ENCODE data around the gene DKK2.

DKK2 gene

DNA sequence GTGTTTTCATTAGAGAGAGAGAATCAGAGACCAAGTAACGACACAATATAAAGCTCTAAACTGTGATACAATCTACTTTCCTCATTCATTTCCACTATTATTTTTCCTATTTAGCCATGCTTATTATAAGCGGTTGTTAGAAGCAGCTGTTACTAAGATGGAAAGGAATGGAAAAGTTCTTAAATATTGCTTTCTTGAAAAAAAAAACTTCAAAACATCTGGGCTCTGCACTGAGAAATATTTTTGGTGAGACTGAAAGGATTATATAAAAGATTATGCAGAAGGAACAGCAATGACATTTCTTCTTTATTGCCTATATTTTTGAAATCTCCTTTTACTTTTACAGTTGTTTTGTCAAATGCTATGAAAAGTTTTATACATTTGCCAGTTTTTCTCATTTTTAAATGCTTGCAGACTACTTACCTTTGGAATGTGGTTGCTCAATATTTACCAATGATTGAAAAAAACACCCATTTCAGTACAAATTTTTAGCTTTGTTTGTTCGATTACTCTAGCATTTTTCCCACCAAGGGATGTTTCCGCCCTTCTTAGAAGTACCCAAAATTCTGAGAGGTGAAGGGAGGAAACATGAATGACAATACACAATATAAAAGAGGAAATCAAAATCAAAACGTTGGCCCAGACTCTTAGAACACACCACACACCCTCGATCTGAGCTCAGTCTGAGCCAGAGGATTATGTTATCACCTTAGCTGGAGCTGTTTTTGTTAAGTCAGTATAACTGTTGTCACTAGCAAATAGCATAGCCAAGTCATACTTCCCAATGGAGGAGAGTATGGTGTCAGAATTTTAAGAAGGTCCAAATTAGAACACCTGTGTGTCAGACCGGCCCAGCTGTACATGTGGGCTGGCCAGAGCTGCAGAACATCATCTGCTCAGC lies 18.4 kb downstream of the DKK2 start:
- no peak for DNase-seq (ENCODE audit: low read depth in 2 of 2)

- DNase-seq (ENCODE audit: low read depth in 2 of 2): no peak
Observed at GRCh38 chr4:107011312-107011711, 24.8 kb downstream of the DKK2 start.

GRCh38 chr4:107009196-107009968 lies 26.7 kb downstream of the DKK2 start:
- no peak for DNase-seq (ENCODE audit: low read depth in 2 of 2)

DNA sequence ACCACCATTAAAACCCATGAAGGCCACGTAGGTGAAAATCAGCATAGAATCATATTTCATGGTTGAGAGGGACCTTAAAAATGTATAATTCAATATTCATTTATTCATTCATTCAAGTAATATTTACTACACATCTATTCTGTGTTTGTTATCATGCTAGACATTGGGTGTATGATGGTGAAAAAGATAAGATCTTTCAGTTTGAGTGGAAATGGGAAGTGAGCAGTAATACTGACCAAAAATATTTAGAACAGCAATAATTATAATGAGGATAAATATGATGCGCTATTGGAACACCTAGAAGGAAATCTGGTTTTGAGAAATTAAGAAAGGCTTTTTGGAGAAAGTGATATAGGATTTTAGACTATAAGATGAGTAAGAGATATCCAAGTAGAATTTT lies 28.0 kb downstream of the DKK2 start:
- no peak for DNase-seq (ENCODE audit: low read depth in 2 of 2)

GRCh38 chr4:107006218-107006617 lies 29.9 kb downstream of the DKK2 start:
- DNase-seq (ENCODE audit: low read depth in 2 of 2): no peak

DNA sequence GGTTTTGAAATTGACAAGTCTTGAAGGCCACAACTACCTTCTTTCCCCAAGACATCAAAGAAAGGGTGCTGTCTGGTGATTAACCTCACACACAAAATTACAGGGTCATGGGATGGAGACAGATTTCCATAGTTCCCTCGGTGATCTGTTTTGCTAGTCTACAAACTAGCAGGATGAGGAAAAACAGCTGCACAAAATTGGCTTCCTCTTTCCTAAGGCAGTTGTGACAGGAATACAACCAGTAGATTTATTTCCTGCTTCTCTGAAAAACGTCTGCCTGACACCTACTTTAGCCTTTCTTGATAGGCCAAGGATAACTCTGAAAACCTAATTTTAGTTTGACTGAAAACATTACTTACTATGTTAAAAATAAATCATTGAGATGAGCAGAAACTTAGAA lies 39.6 kb downstream of the DKK2 start:
- DNase-seq (ENCODE audit: low read depth in 2 of 2): no peak

DNA sequence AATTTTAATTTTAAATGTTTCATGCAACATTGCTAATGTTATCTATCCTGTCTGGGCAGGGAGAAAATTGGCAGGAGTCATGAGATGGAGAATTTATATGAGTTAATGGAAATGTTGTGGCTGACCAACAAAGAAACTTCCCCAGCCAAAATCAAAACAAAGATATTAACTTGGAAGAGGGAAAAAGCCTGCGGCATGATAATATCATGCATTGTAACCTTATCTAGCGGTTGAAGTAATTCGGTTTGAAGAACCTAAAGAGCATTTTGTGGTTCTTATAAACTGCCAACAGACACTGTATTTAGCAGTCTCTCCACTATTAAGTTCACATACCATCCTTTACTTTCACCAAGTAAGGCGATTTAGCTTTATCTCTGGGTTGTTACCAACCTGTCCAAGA lies 42.3 kb downstream of the DKK2 start:
- no peak for DNase-seq (ENCODE audit: low read depth in 2 of 2)

- no peak for DNase-seq (ENCODE audit: low read depth in 2 of 2)
Observed at GRCh38 chr4:106987311-106987710, 48.8 kb downstream of the DKK2 start.

- peak; percentile 70 to 72 for DNase-seq (ENCODE audit: low read depth in 2 of 2)
Observed at GRCh38 chr4:106986486-106986885, 49.6 kb downstream of the DKK2 start.

- DNase-seq (ENCODE audit: low read depth in 2 of 2): no peak
Observed at GRCh38 chr4:106985830-106986229, 50.3 kb downstream of the DKK2 start.

DNA sequence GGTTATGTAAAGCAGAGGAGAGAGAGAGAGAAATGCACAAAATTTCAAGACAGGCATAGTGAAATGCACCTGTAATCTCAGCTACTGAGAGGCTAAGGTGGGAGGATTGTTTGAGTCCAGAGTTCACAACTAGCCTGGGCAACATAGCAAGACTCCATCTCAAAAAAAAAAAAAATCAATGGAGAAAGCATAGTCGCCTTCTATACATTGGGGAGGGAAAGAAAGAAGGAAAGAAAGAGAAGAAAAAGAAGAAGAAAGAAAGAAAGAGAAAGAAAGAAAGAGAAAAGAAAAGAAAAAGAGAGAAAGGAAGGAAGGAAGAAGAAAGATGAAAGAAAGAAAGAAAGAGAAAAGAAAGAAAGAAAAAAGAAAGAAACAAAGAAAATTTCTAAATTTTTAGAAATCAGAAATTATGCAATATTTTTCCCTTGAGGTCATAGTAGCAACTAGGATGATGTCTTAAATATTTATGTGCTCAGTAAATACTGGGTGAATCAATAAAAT lies 53.4 kb downstream of the DKK2 start:
- no peak for DNase-seq (ENCODE audit: low read depth in 2 of 2)

DNA sequence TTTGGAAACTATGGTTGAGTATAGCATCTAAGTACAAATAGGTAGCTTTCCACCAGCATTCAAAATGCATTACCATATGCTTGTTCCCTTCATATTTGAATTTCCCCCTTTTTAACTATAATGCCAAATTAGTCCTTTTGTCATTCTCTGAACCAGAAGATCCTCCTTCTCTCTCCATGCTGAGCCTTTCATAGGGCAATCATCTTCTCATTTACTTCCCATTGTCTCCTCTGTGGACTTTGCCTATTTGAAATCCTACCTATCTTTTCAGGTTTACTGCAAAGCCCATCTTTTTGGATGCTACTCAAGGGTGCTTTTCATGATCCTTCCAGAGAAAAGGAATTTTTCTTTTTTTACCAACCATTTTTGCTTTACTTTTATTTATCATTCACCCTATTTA lies 54.7 kb downstream of the DKK2 start:
- no peak for DNase-seq (ENCODE audit: low read depth in 2 of 2)

GRCh38 chr4:106979476-106979875 lies 56.6 kb downstream of the DKK2 start:
- no peak for DNase-seq (ENCODE audit: low read depth in 2 of 2)

- no peak for DNase-seq (ENCODE audit: low read depth in 2 of 2)
Observed at GRCh38 chr4:106978046-106978774, 57.9 kb downstream of the DKK2 start.

DNA sequence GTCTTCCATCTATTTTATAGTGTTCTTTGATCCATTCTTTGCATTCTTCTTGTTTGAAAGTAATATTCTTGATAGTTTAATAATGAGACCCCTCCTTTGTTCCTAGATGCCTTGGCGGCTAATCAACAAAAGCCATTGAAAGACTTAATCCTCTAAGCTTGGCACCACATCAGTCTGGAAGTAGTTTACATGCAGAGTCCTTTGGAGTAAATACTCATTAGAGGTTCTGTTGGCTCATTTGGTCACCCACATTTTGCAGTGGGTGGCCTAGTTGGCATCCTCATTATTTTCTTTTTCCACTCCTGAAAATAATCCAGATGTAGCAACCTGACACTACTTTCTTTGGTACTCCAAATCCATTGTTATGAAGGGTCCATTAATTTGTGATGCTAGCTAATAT lies 64.5 kb downstream of the DKK2 start:
- DNase-seq (ENCODE audit: low read depth in 2 of 2): no peak

- DNase-seq (ENCODE audit: low read depth in 2 of 2): no peak
Observed at GRCh38 chr4:106967892-106968291, 68.2 kb downstream of the DKK2 start.

DNA sequence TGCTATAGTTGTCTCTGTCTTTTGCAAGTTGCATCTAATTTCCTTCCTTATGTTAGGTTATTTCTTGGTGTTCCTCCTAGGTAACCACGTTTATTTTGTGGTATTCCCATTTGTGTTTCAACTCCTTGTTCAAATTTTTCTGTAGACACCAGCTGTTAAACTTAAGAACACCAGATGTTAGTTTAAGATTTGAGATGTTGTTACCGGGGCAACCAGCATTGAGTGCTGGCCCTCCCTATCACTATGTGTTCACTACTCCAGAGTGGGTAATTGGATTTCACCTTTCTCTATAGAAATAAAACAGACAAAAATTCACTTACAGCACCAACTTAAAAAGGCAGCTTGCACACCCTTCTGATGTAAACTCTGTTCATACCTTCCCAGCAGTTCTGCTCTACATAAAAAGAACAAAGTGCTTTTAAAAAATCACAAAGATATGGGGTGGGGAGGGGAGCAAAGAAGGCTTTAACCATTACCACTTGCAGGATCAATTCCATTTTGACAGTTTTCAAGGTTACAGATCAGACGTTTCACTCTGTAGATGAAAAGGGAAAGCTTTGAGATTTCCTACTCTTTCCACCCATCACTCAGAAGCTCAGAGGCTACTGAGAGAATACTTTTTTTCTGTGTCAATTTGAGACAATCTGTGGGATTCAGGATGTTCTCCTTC lies 82.9 kb downstream of the DKK2 start:
- no peak for DNase-seq (ENCODE audit: low read depth in 2 of 2)

DNA sequence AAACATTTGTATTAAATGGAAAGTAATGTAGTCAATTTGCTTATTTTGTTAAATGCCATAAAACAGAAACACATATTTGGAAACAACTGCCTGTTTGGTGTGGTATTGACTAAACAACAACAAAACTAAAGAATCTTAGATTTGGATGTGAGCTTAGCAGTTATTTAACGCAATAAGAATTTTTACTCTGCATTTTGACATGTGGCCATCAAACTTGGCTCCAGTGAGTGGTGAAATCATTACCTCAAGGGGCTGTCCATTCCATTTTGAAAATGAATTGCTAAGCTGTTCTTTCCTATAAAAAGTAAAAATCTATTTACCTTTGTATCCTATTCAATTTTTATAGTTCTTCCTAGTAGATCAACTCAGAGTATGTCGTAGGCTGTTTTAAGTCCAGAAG lies 84.2 kb downstream of the DKK2 start:
- DNase-seq (ENCODE audit: low read depth in 2 of 2): no peak

GRCh38 chr4:106941841-106942240 lies 94.3 kb downstream of the DKK2 start:
- DNase-seq (ENCODE audit: low read depth in 2 of 2): no peak

GRCh38 chr4:106930522-106930921 lies 105.6 kb downstream of the DKK2 start:
- DNase-seq (ENCODE audit: low read depth in 2 of 2): no peak

GRCh38 chr4:106929248-106929647 lies 106.9 kb downstream of the DKK2 start:
- no peak for DNase-seq (ENCODE audit: low read depth in 2 of 2)

DNA sequence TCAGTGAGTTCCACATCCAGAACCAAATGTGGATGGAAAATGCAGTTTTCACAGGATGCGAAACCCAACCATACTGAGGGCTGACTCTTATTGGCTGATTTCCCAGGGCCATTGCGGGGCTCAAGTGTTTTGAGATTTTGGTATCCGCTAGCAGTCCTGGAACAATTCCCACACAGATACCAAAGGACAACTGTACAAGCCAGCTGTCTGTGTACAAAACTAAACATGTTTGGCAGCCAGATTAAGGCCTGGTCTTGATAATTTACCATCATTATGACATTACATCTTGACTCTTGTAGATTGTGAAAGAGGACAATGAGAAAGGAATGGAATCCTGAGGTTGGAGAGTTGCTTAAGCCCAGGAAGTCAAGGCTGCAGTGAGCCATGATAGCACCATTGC lies 121.9 kb downstream of the DKK2 start:
- DNase-seq (ENCODE audit: low read depth in 2 of 2): peak in 1 of 2 experiments; percentile 5
